HCT116 (cell line): ENCODE data around the gene ZNF446. TPM values are rescaled to one million over a fixed set of nuclear protein-coding genes. Genes with fewer than 3 reads are reported as not detected.

Experiments used
- ATAC-seq: fragments of 200-7000 bp; cut with Tn5 transposase; 2 replicates; pipeline ENCODE4 v1.9.1; 2020; ENCODE audit warnings: mild to moderate bottlenecking, moderate library complexity
- BruUV-seq: library from RNA; stranded (reverse); fragments of 400-500 nt; replicated peaks from 2 replicates; lab custom pipeline; 2021; lab: Mats Ljungman, UMichigan
- CTCF ChIA-PET: fragments of 300-600 bp; sonication (Branson Sonifier 250); formaldehyde crosslinking; loops from one replicate; lab custom pipeline; 2021; ENCODE audit warnings: antibody characterized with exemption; lab: Charles Lee
- POLR2A ChIA-PET: fragments of 300-600, 350-600 bp; sonication (Branson Sonifier 250); formaldehyde crosslinking; loops from one replicate; lab custom pipeline; 2021; ENCODE audit warnings: antibody characterized with exemption; lab: Charles Lee
- RAD21 ChIA-PET, 2 experiments: fragments of 300-600 bp; sonication (Branson Sonifier 250); formaldehyde crosslinking; loops; one replicate each; lab custom pipeline; 2023; ENCODE audit warnings: low total read pairs in 2 of 2; ENCODE audit not compliant: uncharacterized antibody in 2 of 2, unreplicated experiment in 2 of 2, low non-redundant PET in 1 of 2; lab: Charles Lee
- DNase-seq: peaks from one replicate; pipeline ENCODE4 v3.0.0-alpha.2; 2010; ENCODE audit warnings: low read depth, low spot score
- H2AFZ ChIP-seq: fragments of 200-600 bp; shearing (Covaris generic), sonication (generic); 2 replicates; pipeline ENCODE4 v1.6.1; 2017; ENCODE audit warnings: low read depth, mixed run types, mixed read lengths, antibody characterized with exemption, low read length; ENCODE audit not compliant: poor library complexity, severe bottlenecking
- H3K27ac ChIP-seq: 2 replicates; pipeline ENCODE4 v1.5.1; 2012; ENCODE audit warnings: low read depth, low read length
- H3K27me3 ChIP-seq: fragments of 200-600 bp; sonication (generic); 2 replicates; pipeline ENCODE4 v1.6.1; 2016; ENCODE audit warnings: mixed run types, low read length, mixed read lengths; ENCODE audit not compliant: insufficient read depth
- H3K36me3 ChIP-seq, 2 experiments: fragments of 200-500 bp in 1 of 2; fragments of 200-600 bp in 1 of 2; sonication (Bioruptor generic) in 1 of 2; sonication (generic) in 1 of 2; 2 replicates each; pipeline versions ENCODE4 v1.5.1 to v1.6.1; 2014 to 2016; ENCODE audit warnings: low read length in 2 of 2, inconsistent platforms in 1 of 2, mixed read lengths in 1 of 2, mixed run types in 1 of 2; ENCODE audit not compliant: insufficient read depth in 2 of 2, control insufficient read depth in 1 of 2
- H3K4me1 ChIP-seq, 2 experiments: fragments of 200-600 bp in 1 of 2; sonication (generic) in 1 of 2; 2 replicates each; pipeline versions ENCODE4 v1.5.1 to v1.6.1; 2012 to 2017; ENCODE audit warnings: low read length in 2 of 2, inconsistent platforms in 1 of 2, mild to moderate bottlenecking in 1 of 2, mixed read lengths in 1 of 2, mixed run types in 1 of 2, moderate library complexity in 1 of 2; ENCODE audit not compliant: insufficient read depth in 2 of 2, control insufficient read depth in 1 of 2
- H3K4me2 ChIP-seq: fragments of 200-600 bp; sonication (generic); 2 replicates; pipeline ENCODE4 v1.6.1; 2017; ENCODE audit warnings: mixed run types, low read length, mixed read lengths
- H3K4me3 ChIP-seq, 2 experiments: fragments of 200-600 bp in 1 of 2; sonication (generic) in 1 of 2; replicated peaks in 1 of 2; 2 replicates each; pipeline ENCODE4 v1.5.1; 2011 to 2016; ENCODE audit warnings: low read length in 2 of 2, control low read depth in 1 of 2, low read depth in 1 of 2, mild to moderate bottlenecking in 1 of 2, mixed read lengths in 1 of 2, mixed run types in 1 of 2
- H3K79me2 ChIP-seq: fragments of 200-600 bp; sonication (generic); 2 replicates; pipeline ENCODE4 v1.6.1; 2017; ENCODE audit warnings: mild to moderate bottlenecking, mixed run types, low read length, moderate library complexity, mixed read lengths; ENCODE audit not compliant: insufficient read depth
- H3K9ac ChIP-seq: fragments of 200-600 bp; sonication (generic); 2 replicates; pipeline ENCODE4 v1.6.1; 2016; ENCODE audit warnings: low read length, mixed read lengths
- H3K9me2 ChIP-seq: fragments of 200-600 bp; sonication (generic), shearing (Covaris generic); 2 replicates; pipeline ENCODE4 v1.6.1; 2017; ENCODE audit warnings: mixed run types, mild to moderate bottlenecking, moderate library complexity; ENCODE audit not compliant: insufficient read depth
- H3K9me3 ChIP-seq, 2 experiments: fragments of 200-500 bp in 1 of 2; fragments of 200-600 bp in 1 of 2; sonication (Bioruptor generic) in 1 of 2; sonication (generic) in 1 of 2; 2 replicates each; pipeline ENCODE4 v1.6.1; 2014 to 2017; ENCODE audit warnings: low read length in 2 of 2, mixed read lengths in 2 of 2, inconsistent platforms in 1 of 2, low read depth in 1 of 2, mild to moderate bottlenecking in 1 of 2, mixed run types in 1 of 2, moderate library complexity in 1 of 2; ENCODE audit not compliant: control insufficient read depth in 1 of 2, insufficient read depth in 1 of 2
- H4K20me1 ChIP-seq: fragments of 200-600 bp; sonication (generic), shearing (Covaris generic); 2 replicates; pipeline ENCODE4 v1.6.1; 2017; ENCODE audit warnings: mixed run types, mild to moderate bottlenecking, moderate library complexity; ENCODE audit not compliant: insufficient read depth
- ATF3 ChIP-seq: IDR thresholded peaks from 2 replicates; pipeline ENCODE4 v1.6.1; 2012
- CBX3 ChIP-seq: IDR thresholded peaks from 2 replicates; pipeline ENCODE4 v1.6.1; 2012; ENCODE audit warnings: low read depth
- CEBPB ChIP-seq: IDR thresholded peaks from 2 replicates; pipeline ENCODE4 v1.6.1; 2012; ENCODE audit warnings: low read depth
- CTCF ChIP-seq, 3 experiments: fragments of 200-600 bp in 1 of 3; sonication (generic) in 1 of 3; IDR thresholded peaks in 2 of 3; conservative IDR thresholded peaks in 1 of 3; 2 replicates each; pipeline ENCODE4 v1.5.1; 2012 to 2017; ENCODE audit warnings: low read depth in 2 of 3, low read length in 2 of 3, antibody characterized with exemption in 1 of 3, borderline replicate concordance in 1 of 3, control low read depth in 1 of 3, mild to moderate bottlenecking in 1 of 3, mixed read lengths in 1 of 3, mixed run types in 1 of 3, moderate library complexity in 1 of 3; ENCODE audit not compliant: insufficient read depth in 1 of 3
- ELF1 ChIP-seq: IDR thresholded peaks from 2 replicates; pipeline ENCODE4 v1.6.1; 2012; ENCODE audit warnings: low read depth, borderline replicate concordance
- EZH2phosphoT487 ChIP-seq: fragments of 200-600 bp; IDR thresholded peaks from 2 replicates; pipeline ENCODE4 v1.6.1; 2018; ENCODE audit warnings: antibody characterized with exemption, borderline replicate concordance
- FOSL1 ChIP-seq: IDR thresholded peaks from 2 replicates; pipeline ENCODE4 v1.6.1; 2012; ENCODE audit warnings: low read depth
- JUND ChIP-seq: IDR thresholded peaks from 2 replicates; pipeline ENCODE4 v1.6.1; 2012
- MAX ChIP-seq: IDR thresholded peaks from 2 replicates; pipeline ENCODE4 v1.6.1; 2012
- POLR2A ChIP-seq: IDR thresholded peaks from 2 replicates; pipeline ENCODE4 v1.7.0; 2011; ENCODE audit warnings: borderline replicate concordance; ENCODE audit not compliant: insufficient read depth, insufficient read length; ENCODE audit errors: extremely low read depth
- RAD21 ChIP-seq: IDR thresholded peaks from 2 replicates; pipeline ENCODE4 v1.6.1; 2012; ENCODE audit warnings: low read depth, mild to moderate bottlenecking
- SIN3A ChIP-seq: IDR thresholded peaks from 2 replicates; pipeline ENCODE4 v1.6.1; 2012; ENCODE audit warnings: low read depth
- SP1 ChIP-seq: IDR thresholded peaks from 2 replicates; pipeline ENCODE4 v1.6.1; 2012; ENCODE audit warnings: low read depth
- ZBTB33 ChIP-seq: IDR thresholded peaks from 2 replicates; pipeline ENCODE4 v1.6.1; 2011; ENCODE audit warnings: mild to moderate bottlenecking, low read length, moderate library complexity; ENCODE audit not compliant: insufficient replicate concordance; ENCODE audit errors: extremely low read depth
- ZNF274 ChIP-seq: fragments of 200-500 bp; sonication (Bioruptor generic); IDR thresholded peaks from 2 replicates; pipeline ENCODE4 v1.6.1; 2014; ENCODE audit warnings: mild to moderate bottlenecking, low read depth, low read length, inconsistent platforms
- intact Hi-C: fragments of 100-400 bp; cut with micrococcal nuclease; formaldehyde crosslinking; loops from 2 replicates; pipeline ENCODE4 v1.10.0; 2022
- total RNA-seq: library from RNA; stranded (reverse); gene quantifications from one replicate; pipeline ENCODE4 v1.2.1, GENCODE V29; 2021; ENCODE audit not compliant: unreplicated experiment

The ZNF446 gene
- total RNA-seq, 1 experiment from 2014 or later = 6.5 TPM

- H3K9ac ChIP-seq = no peak overlapping the region
- no peak overlapping the region for H3K27ac ChIP-seq
- CTCF ChIA-PET = no interaction called here
- DNase-seq (no peak), ATAC-seq (peak; percentile 55)
- RAD21 ChIA-PET = no interaction called here
- peak overlapping the region; percentile 4; the same call in 1 of the 2 replicates for H3K4me2 ChIP-seq
- peaks cover 0 to 11% of the 10 kb centered on the region in 2 experiments; a peak in 2 of 4 replicates for H3K4me1 ChIP-seq
- no peaks in the 10 kb centered on the region for H3K27me3 ChIP-seq
- H3K4me3 ChIP-seq = no peak overlapping the region
- POLR2A ChIA-PET = no interaction called here
- no peak overlapping the region for H2AFZ ChIP-seq
- H3K79me2 ChIP-seq = no peaks in the 10 kb centered on the region
- H4K20me1 ChIP-seq = no peaks in the 10 kb centered on the region
- no TSS peak for BruUV-seq
- no peaks in the 10 kb centered on the region for H3K9me3 ChIP-seq
- no peak for TF ChIP-seq CTCF (IDR thresholded peaks at IDR 0.05 in 2 of 3, conservative IDR thresholded peaks at IDR 0.05 in 1 of 3; ENCODE audit: borderline replicate concordance in 1 of 3, insufficient read depth in 1 of 3, low read depth in 2 of 3, low read length in 2 of 3)
- no peak for TF ChIP-seq FOSL1
- TF ChIP-seq CEBPB = no peak
- TF ChIP-seq JUND = no peak
- no peak for TF ChIP-seq ZBTB33
- TF ChIP-seq EZH2phosphoT487 = no peak
- TF ChIP-seq MAX = no peak
- no peak for TF ChIP-seq SP1
- no peak for TF ChIP-seq RAD21
- TF ChIP-seq CBX3 = no peak
- TF ChIP-seq SIN3A = no peak
- TF ChIP-seq ATF3 = no peak
- no peak for TF ChIP-seq POLR2A
- TF ChIP-seq ZNF274 = no peak
- no peak for TF ChIP-seq ELF1
- no peaks in the 10 kb centered on the region for H3K9me2 ChIP-seq
- peaks cover 0 to 4% of the 10 kb centered on the region in 2 experiments; a peak in 2 of 4 replicates for H3K36me3 ChIP-seq
- intact Hi-C loops = no loop called here
These were observed 16.1 kb upstream of the ZNF446 start for GRCh38 chr19:58460039-58460438.
